Activated naive CD4-positive, alpha-beta T cell treated with anti-CD3 and anti-CD28 coated beads, Interleukin-2, amount 10 ng/mL, durations not matched to agents 7 days and 5 days (primary cell): ENCODE data around the gene PRSS48.
"Not testable (repeated sequence)": the region's sequence is repeated elsewhere in the genome, so short reads cannot be mapped to it uniquely, and the experiment has no call there.

ENCODE experiments used
- CTCF ChIA-PET: fragments of 350-600 bp; sonication (Branson Sonifier 250); formaldehyde crosslinking; loops from one replicate; lab custom pipeline; 2021; ENCODE audit warnings: antibody characterized with exemption; lab: Charles Lee
- DNase-seq: peaks from one replicate; pipeline ENCODE4 v3.0.0-alpha.2; 2020
- H3K27ac Mint-ChIP-seq: one replicate; pipeline ENCODE4 v1.8.0; 2021; ENCODE audit warnings: mild to moderate bottlenecking, moderate library complexity, mixed read lengths
- H3K27me3 Mint-ChIP-seq: one replicate; pipeline ENCODE4 v1.8.0; 2021; ENCODE audit warnings: mild to moderate bottlenecking, mixed read lengths
- H3K36me3 Mint-ChIP-seq: one replicate; pipeline ENCODE4 v1.8.0; 2021; ENCODE audit warnings: mixed read lengths
- H3K4me1 Mint-ChIP-seq: one replicate; pipeline ENCODE4 v1.8.0; 2021; ENCODE audit warnings: mixed read lengths
- H3K4me3 Mint-ChIP-seq: one replicate; pipeline ENCODE4 v1.8.0; 2021; ENCODE audit warnings: mild to moderate bottlenecking, moderate library complexity, mixed read lengths
- H3K9me3 Mint-ChIP-seq: one replicate; pipeline ENCODE4 v1.8.0; 2021; ENCODE audit warnings: mixed read lengths

The PRSS48 gene

DNA sequence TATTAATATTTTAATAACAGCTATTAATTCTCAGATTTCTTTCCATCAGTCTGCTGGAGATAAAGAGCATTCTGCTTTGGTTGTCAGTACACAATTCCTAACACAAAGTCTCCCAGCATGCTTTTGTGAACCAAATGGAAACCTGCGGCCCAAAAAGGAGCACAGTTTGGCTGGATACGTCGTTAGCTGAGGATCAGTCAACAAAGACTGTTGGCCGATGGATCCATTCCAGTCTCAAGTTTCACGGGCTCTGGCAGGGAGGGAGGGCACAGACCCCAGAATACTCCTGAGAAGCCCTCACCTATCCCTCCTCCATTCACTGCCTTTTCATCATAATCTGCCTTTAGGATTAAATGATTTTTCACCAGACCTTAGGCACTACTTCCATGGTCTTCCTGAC lies 26.3 kb upstream of the PRSS48 start:
- Mint-ChIP-seq H3K4me1 (no peaks in the 10 kb centered on the region), H3K4me3 (no peak overlapping the region), H3K9me3 (no peaks in the 10 kb centered on the region), H3K36me3 (no peaks in the 10 kb centered on the region), H3K27ac (no peak overlapping the region), H3K27me3 (no peaks in the 10 kb centered on the region)
- CTCF ChIA-PET: no interaction called here
- no peak for DNase-seq

DNA sequence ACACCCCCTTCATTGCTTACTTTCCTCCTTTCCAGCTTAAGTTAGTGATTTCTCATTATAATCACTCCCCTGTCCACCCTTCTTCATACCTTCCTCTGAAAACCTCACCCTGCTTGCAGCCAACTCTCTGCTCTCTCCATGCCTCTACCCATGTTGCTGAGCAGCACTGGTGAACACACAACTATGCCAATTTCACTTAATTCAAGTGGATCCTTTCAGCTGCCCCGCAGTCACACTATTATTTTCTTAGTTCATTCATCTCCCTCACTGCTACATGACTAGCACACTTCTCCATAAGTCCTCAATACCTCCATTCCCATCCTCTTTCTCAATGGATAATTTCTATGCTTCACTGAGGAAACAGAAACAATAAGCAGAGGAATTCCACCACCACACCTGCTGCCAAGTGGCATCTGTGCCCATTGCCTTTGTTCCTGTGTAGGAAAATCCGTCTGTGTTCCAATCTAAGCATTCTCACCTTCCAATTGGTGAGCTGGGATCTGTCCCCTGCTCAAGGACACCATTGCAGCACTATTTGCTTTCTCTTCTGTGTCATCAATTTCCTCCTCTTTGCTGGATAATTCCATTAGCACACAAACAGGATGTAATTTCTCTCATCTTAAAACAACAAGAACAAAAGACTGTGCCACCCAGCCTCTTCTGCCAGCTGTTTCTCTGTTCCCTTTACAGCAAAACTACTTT lies 25.2 kb upstream of the PRSS48 start:
- no peak overlapping the region for H3K27ac Mint-ChIP-seq
- H3K4me1 Mint-ChIP-seq: no peaks in the 10 kb centered on the region
- H3K4me3 Mint-ChIP-seq: no peak overlapping the region
- no peak for DNase-seq
- H3K9me3 Mint-ChIP-seq: no peaks in the 10 kb centered on the region
- no peaks in the 10 kb centered on the region for H3K27me3 Mint-ChIP-seq
- CTCF ChIA-PET: interaction anchor here (0.6 kb wide), 1 partner anchor 11 kb away, joined by 3 read pairs; no protein-coding TSS in a partner anchor
- no peaks in the 10 kb centered on the region for H3K36me3 Mint-ChIP-seq

DNA sequence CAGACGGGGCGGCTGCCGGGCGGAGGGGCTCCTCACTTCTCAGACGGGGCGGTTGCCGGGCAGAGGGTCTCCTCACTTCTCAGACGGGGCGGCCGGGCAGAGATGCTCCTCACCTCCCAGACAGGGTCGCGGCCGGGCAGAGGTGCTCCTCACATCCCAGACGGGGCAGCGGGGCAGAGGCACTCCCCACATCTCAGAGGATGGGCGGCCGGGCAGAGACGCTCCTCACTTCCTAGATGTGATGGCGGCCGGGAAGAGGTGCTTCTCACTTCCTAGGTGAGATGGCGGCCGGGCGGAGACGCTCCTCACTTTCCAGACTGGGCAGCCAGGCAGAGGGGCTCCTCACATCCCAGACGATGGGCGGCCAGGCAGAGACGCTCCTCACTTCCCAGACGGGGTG lies 21.7 kb upstream of the PRSS48 start:
- H3K4me3 Mint-ChIP-seq, DNase-seq, CTCF ChIA-PET, H3K27me3 Mint-ChIP-seq, H3K36me3 Mint-ChIP-seq, H3K4me1 Mint-ChIP-seq, H3K9me3 Mint-ChIP-seq, H3K27ac Mint-ChIP-seq: not testable (repeated sequence)

DNA sequence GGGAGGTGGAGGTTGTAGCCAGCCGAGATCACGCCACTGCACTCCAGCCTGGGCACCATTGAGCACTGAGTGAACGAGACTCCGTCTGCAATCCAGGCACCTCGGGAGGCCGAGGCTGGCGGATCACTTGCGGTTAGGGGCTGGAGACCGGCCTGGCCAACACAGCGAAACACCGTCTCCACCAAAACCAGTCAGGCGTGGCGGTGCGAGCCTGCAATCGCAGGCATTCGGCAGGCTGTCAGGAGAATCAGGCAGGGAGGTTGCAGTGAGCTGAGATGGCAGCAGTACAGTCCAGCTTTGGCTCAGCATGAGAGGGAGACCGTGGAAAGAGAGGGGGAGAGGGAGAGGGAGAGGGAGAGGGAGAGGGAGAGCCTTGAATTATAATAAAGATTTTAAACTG lies 21.3 kb upstream of the PRSS48 start:
- H3K36me3 Mint-ChIP-seq, H3K27me3 Mint-ChIP-seq, CTCF ChIA-PET, H3K4me1 Mint-ChIP-seq, H3K9me3 Mint-ChIP-seq, H3K27ac Mint-ChIP-seq, DNase-seq, H3K4me3 Mint-ChIP-seq: not testable (repeated sequence)

DNA sequence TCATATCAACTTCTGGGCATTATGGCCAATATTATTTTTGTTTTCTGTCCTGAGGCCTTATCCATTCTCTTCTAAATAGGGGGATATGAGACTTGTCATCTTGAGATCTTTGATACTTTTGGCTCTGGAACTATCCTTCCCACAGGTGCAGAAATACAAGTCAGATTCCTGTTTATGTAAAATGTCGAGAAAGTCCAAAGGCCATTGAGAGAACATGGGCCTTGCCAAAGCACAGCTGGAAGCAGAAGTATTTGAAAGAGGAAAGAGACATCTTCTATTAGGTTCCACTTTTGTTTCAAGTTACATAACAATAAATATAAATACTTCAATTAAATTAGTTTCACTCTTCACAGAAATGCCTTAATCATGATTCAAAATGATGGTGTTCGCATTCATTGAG lies 20.8 kb upstream of the PRSS48 start:
- Mint-ChIP-seq H3K9me3 (no peaks in the 10 kb centered on the region), H3K4me3 (no peak overlapping the region), H3K4me1 (no peaks in the 10 kb centered on the region), H3K36me3 (no peaks in the 10 kb centered on the region), H3K27ac (no peak overlapping the region), H3K27me3 (peaks cover 5% of the 10 kb centered on the region)
- no peak for DNase-seq
- CTCF ChIA-PET: no interaction called here

DNA sequence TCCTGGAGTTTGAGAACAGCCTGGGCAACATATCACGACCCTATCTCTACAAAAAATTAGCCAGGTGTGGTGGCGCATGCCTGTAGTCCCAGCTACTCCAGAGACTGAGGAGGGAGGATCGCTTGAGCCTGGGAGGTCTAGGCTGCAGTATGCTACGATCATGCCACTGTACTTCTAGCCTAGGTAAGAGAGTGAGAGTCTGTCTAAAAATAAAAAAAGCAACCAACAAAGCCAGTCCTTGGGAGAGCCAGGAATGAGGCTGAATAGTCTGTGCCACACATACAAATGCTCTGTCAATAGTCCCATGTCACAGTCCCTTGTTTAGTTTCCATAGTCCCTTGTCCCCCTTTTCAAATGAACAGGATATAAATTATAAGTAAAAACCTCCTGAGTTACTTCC lies 19.3 kb upstream of the PRSS48 start:
- no peak for DNase-seq
- Mint-ChIP-seq H3K27me3 (peaks cover 9% of the 10 kb centered on the region), H3K9me3 (no peaks in the 10 kb centered on the region), H3K4me1 (no peaks in the 10 kb centered on the region), H3K4me3 (no peak overlapping the region), H3K27ac (no peak overlapping the region), H3K36me3 (no peaks in the 10 kb centered on the region)
- CTCF ChIA-PET: no interaction called here

DNA sequence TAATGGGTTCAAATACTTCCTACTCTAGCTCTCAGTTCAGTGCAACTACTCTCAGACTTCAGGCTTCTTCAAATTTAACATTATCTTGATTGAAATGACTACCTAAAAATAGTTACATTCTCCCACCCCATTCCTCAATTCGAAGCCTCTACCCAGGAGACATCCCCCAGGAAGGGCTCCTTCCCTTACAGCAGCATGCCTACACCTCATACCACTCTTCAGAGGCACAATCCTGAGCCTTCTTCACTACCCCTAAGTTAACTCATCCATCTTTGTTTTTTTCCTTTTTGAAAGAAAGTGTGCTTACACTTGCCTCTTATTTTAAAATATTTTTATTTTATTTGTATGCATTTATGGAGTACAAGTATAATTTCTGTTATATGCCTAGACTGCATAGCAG lies 17.2 kb upstream of the PRSS48 start:
- peaks cover 9% of the 10 kb centered on the region for H3K27me3 Mint-ChIP-seq

DNA sequence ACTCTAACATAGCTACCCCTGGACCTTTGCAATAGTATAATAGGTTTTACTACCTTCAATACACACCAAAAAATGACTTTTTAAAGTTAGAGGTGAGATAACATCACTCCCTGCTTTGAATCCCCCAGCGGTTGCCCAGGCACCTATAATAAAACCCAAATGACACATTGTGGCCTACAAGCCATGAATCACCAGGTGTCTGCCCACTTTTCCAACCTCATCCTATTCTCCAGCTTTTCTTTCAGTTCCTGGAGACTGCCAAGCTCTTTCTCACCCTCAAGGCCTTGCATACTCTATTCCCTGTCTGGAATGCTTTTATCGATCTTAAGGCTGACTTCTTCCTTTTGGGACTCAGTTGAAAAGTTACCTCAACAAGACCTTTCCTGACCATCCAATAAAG lies 16.4 kb upstream of the PRSS48 start:
- Mint-ChIP-seq H3K4me1 (no peaks in the 10 kb centered on the region), H3K9me3 (no peaks in the 10 kb centered on the region), H3K27me3 (peaks cover 9% of the 10 kb centered on the region), H3K4me3 (no peak overlapping the region), H3K27ac (no peak overlapping the region), H3K36me3 (no peaks in the 10 kb centered on the region)
- no peak for DNase-seq
- CTCF ChIA-PET: no interaction called here

More for the DNA sequence above, 17.2 kb upstream of the PRSS48 start:
- H3K4me3 Mint-ChIP-seq: no peak overlapping the region
- no peaks in the 10 kb centered on the region for H3K9me3 Mint-ChIP-seq
- CTCF ChIA-PET: no interaction called here
- no peaks in the 10 kb centered on the region for H3K36me3 Mint-ChIP-seq
- no peaks in the 10 kb centered on the region for H3K4me1 Mint-ChIP-seq
- no peak for DNase-seq
- no peak overlapping the region for H3K27ac Mint-ChIP-seq

DNA sequence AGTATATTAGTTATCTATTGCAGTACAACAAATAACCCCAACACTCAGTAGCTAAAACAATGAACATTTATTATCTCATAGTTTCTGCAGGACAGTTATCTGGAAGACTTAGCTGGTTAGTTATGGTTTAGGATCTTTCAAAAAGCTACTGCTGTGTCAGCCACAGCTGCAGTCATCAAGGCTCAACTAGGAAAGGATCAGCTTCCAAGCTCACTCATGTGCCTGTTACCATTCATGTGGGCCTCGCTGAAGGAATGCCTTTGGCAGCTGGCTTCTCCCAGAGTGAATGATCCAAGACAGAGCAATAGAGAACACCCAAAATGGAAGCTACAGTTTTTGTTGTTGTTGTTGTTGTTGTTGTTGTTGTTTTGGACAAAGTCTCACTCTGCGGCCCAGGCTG lies 13.5 kb upstream of the PRSS48 start:
- CTCF ChIA-PET: interaction anchor here (1.4 kb wide), 1 partner anchor 13 kb away, joined by 4 read pairs; the partner anchor contains the start of gene PRSS48
- H3K27ac Mint-ChIP-seq: no peak overlapping the region

DNA sequence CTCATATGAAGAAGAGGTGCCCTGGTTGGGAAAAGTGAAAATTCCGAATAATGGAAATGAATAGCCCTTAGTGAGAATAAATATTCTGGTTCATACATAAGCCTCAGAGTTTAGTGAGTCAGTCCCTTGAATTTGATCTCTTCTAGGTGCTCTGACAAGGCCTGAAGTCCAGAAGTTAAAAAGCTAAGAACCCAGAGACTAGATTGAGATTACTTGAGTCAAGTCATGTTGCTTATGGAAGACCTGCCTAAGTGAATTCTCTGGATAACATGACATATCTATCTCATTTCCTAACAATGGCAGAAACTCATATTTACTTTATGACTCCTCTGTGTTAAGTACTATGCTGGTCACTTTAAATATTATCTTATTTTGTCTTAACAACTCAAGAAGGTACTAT lies 10.5 kb upstream of the PRSS48 start:
- CTCF ChIA-PET: interaction anchor here (0.6 to 1.5 kb wide), 2 partner anchors 10 to 1094 kb away, joined by 3 to 5 read pairs; no protein-coding TSS in a partner anchor
- H3K27ac Mint-ChIP-seq: no peak overlapping the region
- no peak for DNase-seq
- H3K4me1 Mint-ChIP-seq: no peaks in the 10 kb centered on the region
- no peak overlapping the region for H3K4me3 Mint-ChIP-seq
- H3K9me3 Mint-ChIP-seq: no peaks in the 10 kb centered on the region
- H3K27me3 Mint-ChIP-seq: peaks cover 4% of the 10 kb centered on the region
- H3K36me3 Mint-ChIP-seq: no peaks in the 10 kb centered on the region

More for the DNA sequence above, 13.5 kb upstream of the PRSS48 start:
- H3K9me3 Mint-ChIP-seq: no peaks in the 10 kb centered on the region
- no peaks in the 10 kb centered on the region for H3K4me1 Mint-ChIP-seq
- DNase-seq: no peak
- peaks cover 8% of the 10 kb centered on the region for H3K27me3 Mint-ChIP-seq
- no peaks in the 10 kb centered on the region for H3K36me3 Mint-ChIP-seq
- H3K4me3 Mint-ChIP-seq: no peak overlapping the region

DNA sequence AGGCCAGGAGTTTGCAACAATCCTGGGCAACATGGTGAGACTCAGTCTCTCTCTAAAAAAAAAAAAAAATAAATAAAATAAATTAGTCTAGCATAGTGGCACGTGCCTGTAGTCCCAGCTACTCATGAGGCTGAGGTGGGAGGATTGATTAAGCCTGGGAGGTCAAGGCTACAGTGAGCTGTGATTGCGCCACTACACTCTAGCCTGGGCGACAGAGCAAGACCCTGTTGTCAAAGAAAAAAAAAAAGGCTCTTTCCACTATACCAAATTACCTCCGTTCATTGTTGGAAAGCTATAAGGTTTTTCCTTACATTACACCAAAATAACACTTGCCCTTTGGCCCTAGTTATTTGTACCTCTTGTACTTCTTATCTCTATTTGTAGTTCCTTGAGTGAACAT lies 9.9 kb upstream of the PRSS48 start:
- CTCF ChIA-PET: interaction anchor here (0.6 to 1.5 kb wide), 2 partner anchors 9 to 1095 kb away, joined by 3 to 5 read pairs; no protein-coding TSS in a partner anchor
- Mint-ChIP-seq H3K27me3 (peaks cover 4% of the 10 kb centered on the region), H3K36me3 (no peaks in the 10 kb centered on the region), H3K4me1 (no peaks in the 10 kb centered on the region), H3K9me3 (no peaks in the 10 kb centered on the region), H3K27ac (no peak overlapping the region), H3K4me3 (no peak overlapping the region)
- DNase-seq: no peak

DNA sequence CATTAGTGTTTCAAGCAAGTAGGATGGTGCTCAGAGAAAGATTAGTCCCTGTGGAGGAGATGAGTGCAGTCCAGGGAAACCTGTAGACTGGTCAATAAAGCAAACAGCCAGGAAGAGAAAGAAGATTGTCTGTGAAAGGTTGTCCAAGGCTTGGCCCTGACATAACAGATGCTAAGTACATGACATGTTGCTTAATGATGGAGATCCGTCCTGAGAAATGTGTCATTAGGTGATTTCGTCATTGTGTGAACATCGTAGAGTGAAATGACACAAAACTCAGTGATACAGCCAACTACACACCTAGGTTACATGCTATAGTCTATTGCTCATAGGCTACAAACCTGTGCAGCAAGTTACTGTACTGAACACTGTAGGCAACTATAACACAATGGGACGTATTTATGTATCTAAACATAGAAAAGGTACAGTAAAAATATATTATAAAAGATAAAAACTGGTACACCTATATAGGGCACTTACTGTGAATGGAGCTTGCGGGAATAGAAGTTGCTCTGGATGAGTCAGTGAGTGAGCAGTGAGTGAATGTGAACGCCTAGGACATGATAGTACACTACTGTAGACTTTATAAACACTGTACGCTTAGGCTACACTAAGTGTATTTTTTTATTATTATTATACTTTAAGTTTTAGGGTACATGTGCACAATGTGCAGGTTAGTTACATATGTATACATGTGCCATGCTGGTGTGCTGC lies 9.0 kb upstream of the PRSS48 start:
- H3K4me3 Mint-ChIP-seq: no peak overlapping the region
- no peaks in the 10 kb centered on the region for H3K9me3 Mint-ChIP-seq
- H3K27me3 Mint-ChIP-seq: no peaks in the 10 kb centered on the region
- CTCF ChIA-PET: no interaction called here
- H3K27ac Mint-ChIP-seq: no peak overlapping the region
- H3K36me3 Mint-ChIP-seq: no peaks in the 10 kb centered on the region
- H3K4me1 Mint-ChIP-seq: no peaks in the 10 kb centered on the region
- DNase-seq: no peak

DNA sequence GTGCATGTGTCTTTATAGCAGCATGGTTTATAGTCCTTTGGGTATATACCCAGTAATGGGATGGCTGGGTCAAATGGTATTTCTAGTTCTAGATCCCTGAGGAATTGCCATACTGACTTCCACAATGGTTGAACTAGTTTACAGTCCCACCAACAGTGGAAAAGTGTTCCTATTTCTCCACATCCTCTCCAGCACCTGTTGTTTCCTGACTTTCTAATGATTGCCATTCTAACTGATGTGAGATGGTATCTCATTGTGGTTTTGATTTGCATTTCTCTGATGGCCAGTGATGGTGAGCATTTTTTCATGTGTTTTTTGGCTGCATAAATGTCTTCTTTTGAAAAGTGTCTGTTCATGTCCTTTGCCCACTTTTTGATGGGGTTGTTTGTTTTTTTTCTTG lies 8.1 kb upstream of the PRSS48 start:
- CTCF ChIA-PET, H3K27ac Mint-ChIP-seq, H3K36me3 Mint-ChIP-seq, H3K4me1 Mint-ChIP-seq, H3K9me3 Mint-ChIP-seq, H3K27me3 Mint-ChIP-seq, H3K4me3 Mint-ChIP-seq, DNase-seq: not testable (repeated sequence)

DNA sequence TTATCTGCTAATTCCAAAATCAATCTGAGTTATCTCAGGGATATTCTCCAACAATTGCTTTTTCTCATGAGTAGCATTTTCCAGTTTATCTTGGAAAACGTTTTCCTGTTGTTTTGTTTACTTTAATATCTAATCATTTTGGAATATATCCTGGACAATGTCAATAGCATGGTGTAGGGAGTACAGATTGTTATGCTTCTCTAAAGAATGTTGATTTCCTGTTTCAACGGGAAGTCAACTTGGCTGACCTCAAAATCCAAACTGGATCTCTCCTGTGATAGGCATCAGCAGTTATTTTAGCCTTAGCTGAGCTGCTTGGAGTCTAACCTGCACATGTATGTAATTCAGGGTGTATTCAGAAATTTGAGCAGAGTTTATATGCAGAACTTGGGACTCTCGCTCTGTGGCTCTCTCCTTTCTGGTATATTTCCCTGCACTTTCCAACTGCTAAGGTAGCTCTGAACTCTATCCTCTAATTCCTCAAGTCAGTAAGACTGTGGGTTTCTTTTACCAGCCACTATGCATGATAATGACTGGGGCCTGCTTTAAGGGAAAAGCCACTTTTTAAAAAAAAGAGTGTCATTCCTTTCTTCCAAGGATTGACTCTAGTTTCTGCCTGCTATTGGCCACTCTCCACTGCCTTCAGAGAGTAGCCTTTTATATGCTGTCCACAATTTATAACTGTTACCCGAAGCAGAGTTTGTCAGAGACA lies 7.7 kb downstream of the PRSS48 start:
- Mint-ChIP-seq H3K4me1 (no peaks in the 10 kb centered on the region), H3K9me3 (no peaks in the 10 kb centered on the region), H3K27me3 (peaks cover 3% of the 10 kb centered on the region)

More for the DNA sequence above, 7.7 kb downstream of the PRSS48 start:
- CTCF ChIA-PET: interaction anchor here (0.9 kb wide), 1 partner anchor 8 kb away, joined by 4 read pairs; no protein-coding TSS in a partner anchor
- no peak overlapping the region for H3K27ac Mint-ChIP-seq
- no peaks in the 10 kb centered on the region for H3K36me3 Mint-ChIP-seq
- DNase-seq: no peak
- H3K4me3 Mint-ChIP-seq: no peak overlapping the region
